K562 (cell line): Measurements from ENCODE around the gene CCR5AS.

Experiments used
- ATAC-seq: fragments of 200-7000 bp; cut with Tn5 transposase; 3 replicates; pipeline ENCODE4 v1.9.1; 2020; ENCODE audit warnings: moderate library complexity
- BruUV-seq: library from RNA; stranded (reverse); fragments of 400-500 nt; replicated peaks from 2 replicates; lab custom pipeline; 2021; lab: Mats Ljungman, UMichigan
- CTCF ChIA-PET: fragments of 300-600 bp; formaldehyde crosslinking; extraction: SDS; loops from one replicate; lab custom pipeline; 2021; ENCODE audit warnings: low intra/inter-chr PET ratio; lab: Yijun Ruan, JAX
- POLR2A ChIA-PET: fragments of 300-600, 350-650 bp; sonication (Branson Sonifier 250); formaldehyde crosslinking; extraction: SDS; loops from one replicate; lab custom pipeline; 2021; ENCODE audit warnings: antibody characterized with exemption, inconsistent platforms; lab: Yijun Ruan, JAX
- DNase-seq, 4 experiments: peaks; one replicate each; pipeline versions ENCODE4 v3.0.0 to v3.0.0-alpha.2; 2011 to 2018; ENCODE audit warnings: low spot score in 3 of 4, mixed read lengths in 3 of 4; ENCODE audit errors: extremely low read depth in 1 of 4
- FAIRE-seq: peaks from 2 replicates; lab custom pipeline; 2011; peaks lifted over from hg19 to GRCh38; lab: Jason Lieb, UNC
- H2AFZ ChIP-seq: 2 replicates; pipeline ENCODE4 v1.6.0; 2011; ENCODE audit warnings: low read depth, low read length, control low read depth, inconsistent platforms
- H3K27ac ChIP-seq: fragments of 200-600 bp; 3 replicates; pipeline ENCODE4 v1.8.0; 2011; ENCODE audit warnings: low read depth, mild to moderate bottlenecking, control low read depth, inconsistent platforms, low read length, moderate library complexity, mixed read lengths; ENCODE audit errors: extremely low read depth
- H3K27me3 ChIP-seq, 2 experiments: fragments of 300-600 bp in 1 of 2; 2 replicates in 1 of 2; 3 replicates in 1 of 2; pipeline versions ENCODE4 v1.6.0 to v1.8.0; 2011; ENCODE audit warnings: inconsistent platforms in 2 of 2, low read length in 2 of 2, mild to moderate bottlenecking in 1 of 2, mixed read lengths in 1 of 2, moderate library complexity in 1 of 2; ENCODE audit not compliant: control insufficient read depth in 2 of 2, insufficient read depth in 2 of 2
- H3K36me3 ChIP-seq: fragments of 300-600 bp; 3 replicates; pipeline ENCODE4 v1.8.0; 2011; ENCODE audit warnings: mild to moderate bottlenecking, low read length, inconsistent platforms; ENCODE audit not compliant: control insufficient read depth, insufficient read depth
- H3K4me1 ChIP-seq, 2 experiments: fragments of 200-600 bp in 1 of 2; replicated peaks in 1 of 2; 2 replicates in 1 of 2; 3 replicates in 1 of 2; pipeline versions ENCODE4 v1.5.1 to v1.8.0; 2011; ENCODE audit warnings: inconsistent platforms in 2 of 2, low read length in 2 of 2, mild to moderate bottlenecking in 1 of 2, mixed read lengths in 1 of 2, moderate library complexity in 1 of 2; ENCODE audit not compliant: control insufficient read depth in 2 of 2, insufficient read depth in 2 of 2
- H3K4me2 ChIP-seq: 2 replicates; pipeline ENCODE4 v1.6.1; 2011; ENCODE audit warnings: low read length, control low read depth, inconsistent platforms, mixed read lengths; ENCODE audit not compliant: insufficient read depth
- H3K4me3 ChIP-seq: fragments of 200-600 bp; sonication (generic), shearing (Covaris generic); 2 replicates; pipeline ENCODE4 v1.5.1; 2016; ENCODE audit warnings: control low read depth, inconsistent platforms
- H3K79me2 ChIP-seq: fragments of 200-600 bp; 3 replicates; pipeline ENCODE4 v1.8.0; 2011; ENCODE audit warnings: low read length, inconsistent platforms; ENCODE audit not compliant: control insufficient read depth, insufficient read depth
- H3K9ac ChIP-seq, 2 experiments: 2 replicates each; pipeline versions ENCODE4 v1.6.0 to v1.6.1; 2011; ENCODE audit warnings: low read depth in 2 of 2, low read length in 2 of 2, control low read depth in 1 of 2, inconsistent platforms in 1 of 2, mild to moderate bottlenecking in 1 of 2, mixed read lengths in 1 of 2; ENCODE audit not compliant: insufficient read depth in 1 of 2
- H3K9me1 ChIP-seq: one replicate; pipeline ENCODE4 v1.6.0; 2011; ENCODE audit warnings: inconsistent platforms, mild to moderate bottlenecking, low read length, moderate library complexity; ENCODE audit not compliant: control insufficient read depth, insufficient read depth
- H3K9me3 ChIP-seq: replicated peaks from 2 replicates; pipeline ENCODE4 v1.5.1; 2011; ENCODE audit warnings: low read depth, low read length, inconsistent platforms; ENCODE audit not compliant: control insufficient read depth, insufficient read depth
- H4K20me1 ChIP-seq: replicated peaks from 2 replicates; pipeline ENCODE4 v1.6.1; 2011; ENCODE audit warnings: low read length, inconsistent platforms, mixed read lengths; ENCODE audit not compliant: control insufficient read depth, insufficient read depth
- BACH1 ChIP-seq: fragments of 200-800 bp; sonication (Bioruptor generic); IDR thresholded peaks from 2 replicates; pipeline ENCODE4 v1.6.1; 2016; ENCODE audit warnings: missing genetic modification characterization, missing compliant biosample characterization
- BRF1 ChIP-seq: IDR thresholded peaks from 3 replicates; pipeline ENCODE4 v1.6.1; 2011; ENCODE audit warnings: borderline replicate concordance, mild to moderate bottlenecking; ENCODE audit not compliant: insufficient read length; ENCODE audit errors: extremely low read depth
- CBX8 ChIP-seq: fragments of 200-600 bp; sonication (generic); IDR thresholded peaks from 2 replicates; pipeline ENCODE4 v1.6.1; 2012; ENCODE audit warnings: borderline replicate concordance, mixed run types, low read depth, mild to moderate bottlenecking, moderate library complexity, mixed read lengths, low read length, control low read depth, inconsistent platforms; ENCODE audit not compliant: poor library complexity, severe bottlenecking; ENCODE audit errors: extremely low read depth
- CREM ChIP-seq: IDR thresholded peaks from 2 replicates; pipeline ENCODE4 v1.6.1; 2014; ENCODE audit warnings: antibody characterized with exemption, low read depth
- ETV1 ChIP-seq: fragments of 450-650 bp; conservative IDR thresholded peaks from 2 replicates; pipeline ENCODE4 v1.6.1; 2016; ENCODE audit warnings: missing genetic modification characterization, control low read depth, low read depth, missing compliant biosample characterization
- RAD21 ChIP-seq, 2 experiments: fragments of 250-450 bp in 1 of 2; fragments of 450-650 bp in 1 of 2; sonication (Bioruptor Pico) in 1 of 2; formaldehyde crosslinking in 1 of 2; IDR thresholded peaks in 1 of 2; conservative IDR thresholded peaks in 1 of 2; 2 replicates each; pipeline versions ENCODE4 v1.4.0 to v1.8.0; 2020 to 2022; ENCODE audit warnings: mild to moderate bottlenecking in 2 of 2, moderate library complexity in 1 of 2
- REST ChIP-seq, 2 experiments: fragments of 450-650 bp; formaldehyde crosslinking in 1 of 2; IDR thresholded peaks; 2 replicates each; pipeline versions ENCODE4 v1.4.0 to v1.6.1; 2014 to 2020; ENCODE audit warnings: mild to moderate bottlenecking in 2 of 2, borderline replicate concordance in 1 of 2, low read depth in 1 of 2
- SMARCE1 ChIP-seq: fragments of 450-650 bp; IDR thresholded peaks from 2 replicates; pipeline ENCODE4 v1.7.1; 2016; ENCODE audit warnings: mild to moderate bottlenecking
- TAL1 ChIP-seq: fragments of 450-650 bp; IDR thresholded peaks from 2 replicates; pipeline ENCODE4 v1.6.1; 2016; ENCODE audit warnings: mild to moderate bottlenecking
- ZNF174 ChIP-seq: fragments of 250-450 bp; sonication (Bioruptor Pico); IDR thresholded peaks from 2 replicates; pipeline ENCODE4 v1.4.0; 2020; ENCODE audit warnings: mild to moderate bottlenecking
- WGBS: fragments of 100-300 bp; shearing (Covaris generic); methylation state at CpG from one replicate; pipeline ENCODE4 v1.1.6; 2016; ENCODE audit warnings: low coverage, mixed read lengths; ENCODE audit not compliant: insufficient coverage; ENCODE audit errors: missing lambda C conversion rate; 5-methylcytosine and 5-hydroxymethylcytosine counted together
- in situ Hi-C: fragments of 300-500 bp; cut with MboI; formaldehyde crosslinking; loops from 4 replicates; pipeline ENCODE4 v1.15.0; 2018; ENCODE audit warnings: inconsistent platforms, mixed read lengths
- intact Hi-C: fragments of 100-400 bp; cut with micrococcal nuclease; formaldehyde crosslinking; loops from 2 replicates; pipeline ENCODE4 v1.14.2; 2022
- TF ChIP-seq, protein P1 (sequence below): fragments of 450-650 bp; formaldehyde crosslinking; IDR thresholded peaks from 2 replicates; pipeline ENCODE4 v1.4.0; 2020; ENCODE audit warnings: mild to moderate bottlenecking, moderate library complexity

The CCR5AS gene

DNA sequence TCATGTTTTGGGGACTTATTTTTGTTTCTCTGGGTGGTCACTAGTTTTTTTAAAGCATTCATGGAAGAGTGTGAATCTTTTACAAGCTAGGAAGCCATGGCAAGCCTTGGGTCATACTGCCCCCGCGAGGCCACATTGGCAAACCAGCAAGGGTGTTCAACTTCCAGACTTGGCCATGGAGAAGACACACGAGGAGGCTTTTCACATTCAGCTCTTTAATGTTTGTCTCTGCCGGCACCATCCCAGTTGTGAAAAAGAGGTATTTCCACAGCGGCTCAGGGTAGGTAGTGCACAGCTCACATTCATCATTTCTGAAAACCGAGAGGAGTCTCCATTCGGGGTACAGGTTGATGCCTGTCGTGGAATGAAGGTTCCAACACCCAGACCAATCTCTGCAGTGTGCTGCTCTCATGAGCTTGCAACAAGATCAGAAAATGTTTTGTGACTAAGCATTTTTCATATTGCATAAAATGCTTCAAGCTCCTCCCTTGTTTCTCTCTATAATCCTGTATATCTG is 28.4 kb downstream of the CCR5AS start:
- intact Hi-C loops (loop anchor here (5.0 kb wide), 1 partner anchor 301 kb away; no protein-coding TSS in a partner anchor), in situ Hi-C loops (no loop called here)
- CTCF ChIA-PET: interaction anchor here (0.5 to 0.7 kb wide), 2 partner anchors 11 to 300 kb away, joined by 5 to 6 read pairs; no protein-coding TSS in a partner anchor
- no peaks in the 10 kb centered on the region for H3K36me3 ChIP-seq
- FAIRE-seq (peak; percentile 91), DNase-seq (peak; percentile 63 to 80 (median 68)), ATAC-seq (peak; percentile 96)
- 11% methylated on average over 8 of the region's 8 CpGs for WGBS
- no peak overlapping the region for H3K27ac ChIP-seq
- POLR2A ChIA-PET: interaction anchor here (0.9 to 1.3 kb wide), 3 partner anchors 9 to 48 kb away, joined by 3 to 6 read pairs (median 3); no protein-coding TSS in a partner anchor
- H2AFZ ChIP-seq: no peak overlapping the region
- no peaks in the 10 kb centered on the region for H4K20me1 ChIP-seq
- H3K4me2 ChIP-seq: no peak overlapping the region
- no peaks in the 10 kb centered on the region for H3K79me2 ChIP-seq
- peaks cover 11 to 24% of the 10 kb centered on the region in 2 experiments; a peak in 4 of 5 replicates for H3K27me3 ChIP-seq
- BruUV-seq: no TSS peak
- H3K4me3 ChIP-seq: no peak overlapping the region
- no peaks in the 10 kb centered on the region for H3K9me3 ChIP-seq
- no peaks in the 10 kb centered on the region for H3K9me1 ChIP-seq
- H3K9ac ChIP-seq: no peak overlapping the region
- H3K4me1 ChIP-seq: no peaks in the 10 kb centered on the region; a peak in 2 of 5 replicates
- TF ChIP-seq ETV1 (tag) (no peak), SMARCE1 (no peak), ZNF174 (CRISPR knock-in tag) (no peak), REST (IDR thresholded peaks at IDR 0.05; ENCODE audit: borderline replicate concordance) (peak; percentile 67; the same call in 1 of the 2 replicates), REST (CRISPR knock-in tag; IDR thresholded peaks at IDR 0.05; ENCODE audit: low read depth) (no peak), TAL1 (no peak), CREM (no peak), CBX8 (no peak), BACH1 (tag) (no peak), RAD21 (CRISPR knock-in tag; conservative IDR thresholded peaks at IDR 0.05 in 1 of 2, IDR thresholded peaks at IDR 0.05 in 1 of 2) (peak; percentile 88 to 89), BRF1 (no peak)
- TF ChIP-seq, protein P1, sequence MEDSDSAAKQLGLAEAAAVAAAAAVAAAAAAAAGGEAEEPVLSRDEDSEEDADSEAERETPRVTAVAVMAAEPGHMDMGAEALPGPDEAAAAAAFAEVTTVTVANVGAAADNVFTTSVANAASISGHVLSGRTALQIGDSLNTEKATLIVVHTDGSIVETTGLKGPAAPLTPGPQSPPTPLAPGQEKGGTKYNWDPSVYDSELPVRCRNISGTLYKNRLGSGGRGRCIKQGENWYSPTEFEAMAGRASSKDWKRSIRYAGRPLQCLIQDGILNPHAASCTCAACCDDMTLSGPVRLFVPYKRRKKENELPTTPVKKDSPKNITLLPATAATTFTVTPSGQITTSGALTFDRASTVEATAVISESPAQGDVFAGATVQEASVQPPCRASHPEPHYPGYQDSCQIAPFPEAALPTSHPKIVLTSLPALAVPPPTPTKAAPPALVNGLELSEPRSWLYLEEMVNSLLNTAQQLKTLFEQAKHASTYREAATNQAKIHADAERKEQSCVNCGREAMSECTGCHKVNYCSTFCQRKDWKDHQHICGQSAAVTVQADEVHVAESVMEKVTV (CRISPR knock-in tag): peak; percentile 86
